Activated naive CD4-positive, alpha-beta T cell treated with anti-CD3 and anti-CD28 coated beads, Interleukin-2, amount 10 ng/mL, durations not matched to agents 7 days and 5 days (primary cell): ENCODE data around the gene SLITRK5.

Experiments
- CTCF ChIA-PET: fragments of 350-600 bp; sonication (Branson Sonifier 250); formaldehyde crosslinking; loops from one replicate; lab custom pipeline; 2021; ENCODE audit warnings: antibody characterized with exemption; lab: Charles Lee
- DNase-seq: peaks from one replicate; pipeline ENCODE4 v3.0.0-alpha.2; 2020
- H3K27ac Mint-ChIP-seq: one replicate; pipeline ENCODE4 v1.8.0; 2021; ENCODE audit warnings: mild to moderate bottlenecking, moderate library complexity, mixed read lengths
- H3K27me3 Mint-ChIP-seq: one replicate; pipeline ENCODE4 v1.8.0; 2021; ENCODE audit warnings: mild to moderate bottlenecking, mixed read lengths
- H3K36me3 Mint-ChIP-seq: one replicate; pipeline ENCODE4 v1.8.0; 2021; ENCODE audit warnings: mixed read lengths
- H3K4me1 Mint-ChIP-seq: one replicate; pipeline ENCODE4 v1.8.0; 2021; ENCODE audit warnings: mixed read lengths
- H3K4me3 Mint-ChIP-seq: one replicate; pipeline ENCODE4 v1.8.0; 2021; ENCODE audit warnings: mild to moderate bottlenecking, moderate library complexity, mixed read lengths
- H3K9me3 Mint-ChIP-seq: one replicate; pipeline ENCODE4 v1.8.0; 2021; ENCODE audit warnings: mixed read lengths

Gene SLITRK5, protein sequence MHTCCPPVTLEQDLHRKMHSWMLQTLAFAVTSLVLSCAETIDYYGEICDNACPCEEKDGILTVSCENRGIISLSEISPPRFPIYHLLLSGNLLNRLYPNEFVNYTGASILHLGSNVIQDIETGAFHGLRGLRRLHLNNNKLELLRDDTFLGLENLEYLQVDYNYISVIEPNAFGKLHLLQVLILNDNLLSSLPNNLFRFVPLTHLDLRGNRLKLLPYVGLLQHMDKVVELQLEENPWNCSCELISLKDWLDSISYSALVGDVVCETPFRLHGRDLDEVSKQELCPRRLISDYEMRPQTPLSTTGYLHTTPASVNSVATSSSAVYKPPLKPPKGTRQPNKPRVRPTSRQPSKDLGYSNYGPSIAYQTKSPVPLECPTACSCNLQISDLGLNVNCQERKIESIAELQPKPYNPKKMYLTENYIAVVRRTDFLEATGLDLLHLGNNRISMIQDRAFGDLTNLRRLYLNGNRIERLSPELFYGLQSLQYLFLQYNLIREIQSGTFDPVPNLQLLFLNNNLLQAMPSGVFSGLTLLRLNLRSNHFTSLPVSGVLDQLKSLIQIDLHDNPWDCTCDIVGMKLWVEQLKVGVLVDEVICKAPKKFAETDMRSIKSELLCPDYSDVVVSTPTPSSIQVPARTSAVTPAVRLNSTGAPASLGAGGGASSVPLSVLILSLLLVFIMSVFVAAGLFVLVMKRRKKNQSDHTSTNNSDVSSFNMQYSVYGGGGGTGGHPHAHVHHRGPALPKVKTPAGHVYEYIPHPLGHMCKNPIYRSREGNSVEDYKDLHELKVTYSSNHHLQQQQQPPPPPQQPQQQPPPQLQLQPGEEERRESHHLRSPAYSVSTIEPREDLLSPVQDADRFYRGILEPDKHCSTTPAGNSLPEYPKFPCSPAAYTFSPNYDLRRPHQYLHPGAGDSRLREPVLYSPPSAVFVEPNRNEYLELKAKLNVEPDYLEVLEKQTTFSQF

GRCh38 chr13:87671031-87671752 lies at the start of gene SLITRK5:
TSS of gene SLITRK5 (plus strand) at chr13:87671371. CDS start at chr13:87675389, 4,018 bp downstream.
- Mint-ChIP-seq H3K36me3 (peaks cover 6% of the 10 kb centered on the region), H3K27ac (peak within 1 kb of the TSS; percentile 68), H3K27me3 (peaks cover 50% of the 10 kb centered on the region), H3K9me3 (no peaks in the 10 kb centered on the region), H3K4me3 (peak within 1 kb of the TSS; percentile 54), H3K4me1 (peaks cover 20% of the 10 kb centered on the region)
- peak; percentile 59 for DNase-seq
- CTCF ChIA-PET: no interaction called here

- no peaks in the 10 kb centered on the region for H3K27me3 Mint-ChIP-seq
- CTCF ChIA-PET: no interaction called here
- H3K4me3 Mint-ChIP-seq: no peak overlapping the region
- no peak for DNase-seq
- H3K27ac Mint-ChIP-seq: no peak overlapping the region
- H3K9me3 Mint-ChIP-seq: peaks cover 2% of the 10 kb centered on the region
- no peaks in the 10 kb centered on the region for H3K4me1 Mint-ChIP-seq
- H3K36me3 Mint-ChIP-seq: no peaks in the 10 kb centered on the region
These were observed 48.2 kb upstream of the SLITRK5 start for GRCh38 chr13:87622971-87623370.

GRCh38 chr13:87656306-87656705 lies 14.9 kb upstream of the SLITRK5 start:
- Mint-ChIP-seq H3K4me1 (no peaks in the 10 kb centered on the region), H3K27me3 (no peaks in the 10 kb centered on the region), H3K36me3 (no peaks in the 10 kb centered on the region), H3K4me3 (no peak overlapping the region), H3K27ac (no peak overlapping the region), H3K9me3 (no peaks in the 10 kb centered on the region)
- CTCF ChIA-PET: no interaction called here
- no peak for DNase-seq

DNA sequence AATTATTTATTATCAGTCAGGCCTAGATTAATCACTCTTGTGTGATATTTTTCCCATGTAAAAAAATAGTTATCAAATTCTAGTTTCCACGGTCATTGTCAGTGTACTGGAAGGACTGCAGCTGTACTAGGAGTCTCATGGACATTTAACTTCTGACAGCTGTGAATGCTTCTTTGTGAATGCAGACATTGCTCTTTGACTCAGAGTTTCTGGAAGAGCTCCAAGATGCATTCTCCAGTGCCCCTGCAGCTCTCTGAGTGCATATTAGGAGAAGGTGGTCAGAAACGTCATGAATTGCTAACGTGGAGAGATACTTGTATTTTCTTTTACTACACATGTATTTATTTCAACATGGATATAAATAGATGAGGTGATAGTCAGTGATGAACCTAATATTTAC lies 9.7 kb upstream of the SLITRK5 start:
- CTCF ChIA-PET: no interaction called here
- DNase-seq: no peak
- H3K27ac Mint-ChIP-seq: no peak overlapping the region
- no peaks in the 10 kb centered on the region for H3K4me1 Mint-ChIP-seq
- no peaks in the 10 kb centered on the region for H3K27me3 Mint-ChIP-seq
- no peak overlapping the region for H3K4me3 Mint-ChIP-seq
- no peaks in the 10 kb centered on the region for H3K36me3 Mint-ChIP-seq
- no peaks in the 10 kb centered on the region for H3K9me3 Mint-ChIP-seq

DNA sequence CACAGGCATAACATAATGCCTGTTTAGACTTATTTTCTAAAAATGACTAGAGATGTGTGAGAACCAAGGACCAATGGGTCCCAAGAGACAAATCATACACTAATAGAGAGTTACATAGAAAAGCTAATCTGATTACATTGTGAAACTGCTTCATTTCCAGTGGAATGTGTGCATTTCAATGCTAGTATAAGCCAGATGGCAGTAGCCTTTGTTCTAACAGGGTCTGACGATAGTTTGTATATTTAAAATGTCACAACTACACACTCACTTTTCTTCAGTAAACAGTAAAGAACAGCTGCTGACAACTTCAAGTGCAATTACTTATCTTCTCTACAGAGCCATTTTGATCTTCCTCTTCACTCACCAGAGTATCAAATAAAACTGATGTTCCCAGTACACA lies 4.3 kb upstream of the SLITRK5 start:
- no peak overlapping the region for H3K27ac Mint-ChIP-seq
- H3K27me3 Mint-ChIP-seq: peaks cover 12% of the 10 kb centered on the region
- CTCF ChIA-PET: no interaction called here
- no peaks in the 10 kb centered on the region for H3K36me3 Mint-ChIP-seq
- no peak overlapping the region for H3K4me3 Mint-ChIP-seq
- DNase-seq: no peak
- no peaks in the 10 kb centered on the region for H3K9me3 Mint-ChIP-seq
- H3K4me1 Mint-ChIP-seq: peaks cover 10% of the 10 kb centered on the region

DNA sequence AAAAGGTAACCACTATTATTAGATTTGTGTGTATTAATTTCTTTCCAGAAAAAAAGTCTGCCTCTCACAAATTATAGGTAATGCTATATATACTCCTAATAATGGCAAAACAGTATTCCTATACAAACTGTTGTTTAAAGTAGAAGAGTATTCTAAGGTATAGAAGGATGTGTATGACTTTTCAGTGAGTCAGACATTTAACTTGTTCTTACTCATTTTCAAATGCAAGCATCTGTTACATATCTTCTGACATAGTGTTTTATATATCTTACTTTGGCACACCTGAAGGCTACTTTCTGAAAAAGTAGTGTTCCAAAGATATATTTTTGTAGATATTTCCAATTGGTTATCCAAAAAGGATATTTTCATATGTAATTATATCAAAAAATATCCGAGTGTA lies 3.5 kb upstream of the SLITRK5 start:
- Mint-ChIP-seq H3K9me3 (no peaks in the 10 kb centered on the region), H3K36me3 (peaks cover 1% of the 10 kb centered on the region), H3K4me1 (peaks cover 12% of the 10 kb centered on the region), H3K27me3 (peaks cover 20% of the 10 kb centered on the region), H3K4me3 (no peak overlapping the region), H3K27ac (no peak overlapping the region)
- CTCF ChIA-PET: no interaction called here
- DNase-seq: no peak

DNA sequence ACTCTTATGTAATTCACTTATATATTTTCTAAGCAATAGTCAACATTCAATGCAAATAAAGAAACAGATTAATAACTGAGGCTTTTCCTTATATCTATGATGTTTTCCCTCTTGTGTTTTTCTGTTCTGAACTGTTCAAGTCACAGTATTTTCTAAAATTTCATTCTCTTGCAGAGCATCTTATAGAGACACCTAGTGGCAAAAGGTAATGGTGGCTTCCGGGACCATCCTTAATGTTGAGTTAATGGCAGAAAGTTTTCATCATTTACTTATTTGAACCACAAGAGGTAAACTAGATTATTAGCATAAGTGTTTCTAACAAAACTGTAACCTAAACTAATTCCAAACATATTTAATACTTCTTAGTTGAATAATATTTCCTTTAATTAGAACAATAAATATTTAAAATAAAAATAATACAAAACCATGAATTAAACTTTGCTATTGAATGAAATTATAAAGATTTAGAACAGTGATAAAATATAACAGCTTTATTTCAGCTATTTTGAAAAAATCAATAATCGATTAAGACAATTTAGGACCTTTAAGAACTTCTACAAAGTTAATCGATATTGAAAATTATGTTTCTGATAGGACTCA lies 1.7 kb upstream of the SLITRK5 start:
- Mint-ChIP-seq H3K27ac (no peak overlapping the region), H3K4me3 (no peak overlapping the region), H3K4me1 (peaks cover 20% of the 10 kb centered on the region), H3K9me3 (no peaks in the 10 kb centered on the region), H3K36me3 (peaks cover 6% of the 10 kb centered on the region), H3K27me3 (peaks cover 38% of the 10 kb centered on the region)
- no peak for DNase-seq
- CTCF ChIA-PET: no interaction called here

- Mint-ChIP-seq H3K27ac (no peak overlapping the region), H3K9me3 (no peaks in the 10 kb centered on the region), H3K36me3 (peaks cover 6% of the 10 kb centered on the region), H3K4me3 (peak overlapping the region; percentile 54), H3K4me1 (peaks cover 22% of the 10 kb centered on the region), H3K27me3 (peaks cover 58% of the 10 kb centered on the region)
- CTCF ChIA-PET: no interaction called here
- no peak for DNase-seq
These were observed 808 bp downstream of the SLITRK5 start for GRCh38 chr13:87671753-87672605.

DNA sequence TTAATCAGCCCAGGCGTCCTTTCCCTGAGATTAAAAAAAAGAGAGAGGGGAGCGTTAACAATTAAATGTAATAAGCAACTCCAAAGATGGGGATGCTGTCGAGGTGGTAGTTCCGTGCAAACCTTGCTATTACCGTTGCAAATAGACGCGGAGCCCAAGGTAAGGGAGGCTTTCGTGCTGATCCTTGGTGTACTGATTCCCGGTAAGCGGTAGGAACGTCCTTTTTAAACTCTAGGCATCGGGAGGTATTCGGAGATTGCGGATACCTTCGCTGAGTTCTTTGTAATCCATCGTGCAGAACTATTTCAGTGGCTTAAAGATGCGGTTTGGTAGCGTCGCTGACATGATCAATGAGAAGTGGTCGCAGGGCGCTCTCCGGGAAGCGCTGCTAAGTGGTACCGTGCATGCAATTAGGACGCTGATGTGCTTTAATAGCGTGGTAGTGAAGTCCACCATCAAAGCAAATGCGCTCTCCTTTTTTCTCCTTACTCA lies 3.1 kb downstream of the SLITRK5 start:
- Mint-ChIP-seq H3K27me3 (peaks cover 74% of the 10 kb centered on the region), H3K4me3 (no peak overlapping the region), H3K9me3 (no peaks in the 10 kb centered on the region), H3K36me3 (peaks cover 6% of the 10 kb centered on the region), H3K27ac (peak overlapping the region; percentile 28), H3K4me1 (peaks cover 29% of the 10 kb centered on the region)
- CTCF ChIA-PET: no interaction called here
- DNase-seq: no peak

DNA sequence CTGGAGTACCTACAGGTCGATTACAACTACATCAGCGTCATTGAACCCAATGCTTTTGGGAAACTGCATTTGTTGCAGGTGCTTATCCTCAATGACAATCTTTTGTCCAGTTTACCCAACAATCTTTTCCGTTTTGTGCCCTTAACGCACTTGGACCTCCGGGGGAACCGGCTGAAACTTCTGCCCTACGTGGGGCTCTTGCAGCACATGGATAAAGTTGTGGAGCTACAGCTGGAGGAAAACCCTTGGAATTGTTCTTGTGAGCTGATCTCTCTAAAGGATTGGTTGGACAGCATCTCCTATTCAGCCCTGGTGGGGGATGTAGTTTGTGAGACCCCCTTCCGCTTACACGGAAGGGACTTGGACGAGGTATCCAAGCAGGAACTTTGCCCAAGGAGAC lies 4.7 kb downstream of the SLITRK5 start:
- Mint-ChIP-seq H3K27me3 (peaks cover 72% of the 10 kb centered on the region), H3K27ac (no peak overlapping the region), H3K4me3 (no peak overlapping the region), H3K4me1 (peaks cover 27% of the 10 kb centered on the region), H3K36me3 (peaks cover 6% of the 10 kb centered on the region), H3K9me3 (no peaks in the 10 kb centered on the region)
- no peak for DNase-seq
- CTCF ChIA-PET: no interaction called here

DNA sequence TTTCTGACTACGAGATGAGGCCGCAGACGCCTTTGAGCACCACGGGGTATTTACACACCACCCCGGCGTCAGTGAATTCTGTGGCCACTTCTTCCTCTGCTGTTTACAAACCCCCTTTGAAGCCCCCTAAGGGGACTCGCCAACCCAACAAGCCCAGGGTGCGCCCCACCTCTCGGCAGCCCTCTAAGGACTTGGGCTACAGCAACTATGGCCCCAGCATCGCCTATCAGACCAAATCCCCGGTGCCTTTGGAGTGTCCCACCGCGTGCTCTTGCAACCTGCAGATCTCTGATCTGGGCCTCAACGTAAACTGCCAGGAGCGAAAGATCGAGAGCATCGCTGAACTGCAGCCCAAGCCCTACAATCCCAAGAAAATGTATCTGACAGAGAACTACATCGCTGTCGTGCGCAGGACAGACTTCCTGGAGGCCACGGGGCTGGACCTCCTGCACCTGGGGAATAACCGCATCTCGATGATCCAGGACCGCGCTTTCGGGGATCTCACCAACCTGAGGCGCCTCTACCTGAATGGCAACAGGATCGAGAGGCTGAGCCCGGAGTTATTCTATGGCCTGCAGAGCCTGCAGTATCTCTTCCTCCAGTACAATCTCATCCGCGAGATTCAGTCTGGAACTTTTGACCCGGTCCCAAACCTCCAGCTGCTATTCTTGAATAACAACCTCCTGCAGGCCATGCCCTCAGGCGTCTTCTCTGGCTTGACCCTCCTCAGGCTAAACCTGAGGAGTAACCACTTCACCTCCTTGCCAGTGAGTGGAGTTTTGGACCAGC lies 5.3 kb downstream of the SLITRK5 start:
- Mint-ChIP-seq H3K27me3 (peaks cover 66% of the 10 kb centered on the region), H3K27ac (peak overlapping the region; percentile 24), H3K4me1 (peaks cover 21% of the 10 kb centered on the region), H3K9me3 (no peaks in the 10 kb centered on the region), H3K36me3 (peaks cover 6% of the 10 kb centered on the region), H3K4me3 (no peak overlapping the region)
- DNase-seq: no peak
- CTCF ChIA-PET: no interaction called here

- no peak overlapping the region for H3K4me3 Mint-ChIP-seq
- H3K27me3 Mint-ChIP-seq: peaks cover 60% of the 10 kb centered on the region
- peaks cover 19% of the 10 kb centered on the region for H3K4me1 Mint-ChIP-seq
- CTCF ChIA-PET: no interaction called here
- no peak for DNase-seq
- H3K36me3 Mint-ChIP-seq: peaks cover 6% of the 10 kb centered on the region
- no peak overlapping the region for H3K27ac Mint-ChIP-seq
- H3K9me3 Mint-ChIP-seq: no peaks in the 10 kb centered on the region
These were observed 5.9 kb downstream of the SLITRK5 start for GRCh38 chr13:87677043-87677495.
